HG02884 (cell line): ENCODE results near the gene HBG2.
"Not testable (repeated sequence)": the region's sequence is repeated elsewhere in the genome, so short reads cannot be mapped to it uniquely, and the experiment has no call there.

Experiments used
- ATAC-seq: cut with Tn5 transposase; IDR thresholded peaks from one replicate; pipeline ENCODE4 v1.9.1; 2021; ENCODE audit warnings: mild to moderate bottlenecking, moderate library complexity; ENCODE audit not compliant: unreplicated experiment

HBG2 gene

DNA sequence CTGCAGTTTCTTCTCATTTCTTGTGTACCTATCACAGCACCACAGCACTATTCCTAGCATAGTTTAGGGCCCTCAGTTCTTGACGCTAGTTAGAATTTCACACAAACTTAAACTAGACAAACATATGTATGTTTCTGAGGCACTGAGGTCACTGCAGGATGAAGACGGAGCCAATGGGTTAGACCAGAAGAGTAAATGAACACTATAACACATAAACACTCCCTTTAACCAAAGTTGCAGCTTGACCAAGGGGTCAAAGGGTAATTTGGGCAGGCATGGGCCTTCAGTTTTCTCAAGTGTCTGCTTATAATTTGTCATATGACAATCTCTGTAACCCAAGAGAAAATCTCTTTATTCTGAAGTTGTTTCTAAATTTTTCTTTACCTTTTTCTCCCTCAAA is 28.0 kb upstream of the HBG2 start:
- no peak for ATAC-seq

DNA sequence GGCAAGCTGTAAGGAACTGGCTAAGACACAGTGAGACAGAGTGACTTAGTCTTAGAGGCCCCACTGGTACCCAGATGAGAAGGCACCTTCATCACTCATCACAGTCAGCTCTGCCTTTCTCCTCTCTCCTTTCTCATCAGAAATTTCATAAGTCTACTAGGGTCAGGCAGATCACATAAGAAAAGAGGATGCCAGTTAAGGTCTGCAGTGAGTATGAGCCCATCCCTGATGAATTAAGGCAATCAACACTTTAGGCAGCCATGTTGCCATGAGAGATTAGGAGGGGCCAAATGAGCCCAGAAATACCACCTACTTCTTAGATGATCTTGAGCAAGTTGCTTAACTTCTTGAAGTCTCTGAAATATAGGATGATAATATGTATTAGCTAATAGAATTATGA is 27.0 kb upstream of the HBG2 start:
- ATAC-seq = no peak

DNA sequence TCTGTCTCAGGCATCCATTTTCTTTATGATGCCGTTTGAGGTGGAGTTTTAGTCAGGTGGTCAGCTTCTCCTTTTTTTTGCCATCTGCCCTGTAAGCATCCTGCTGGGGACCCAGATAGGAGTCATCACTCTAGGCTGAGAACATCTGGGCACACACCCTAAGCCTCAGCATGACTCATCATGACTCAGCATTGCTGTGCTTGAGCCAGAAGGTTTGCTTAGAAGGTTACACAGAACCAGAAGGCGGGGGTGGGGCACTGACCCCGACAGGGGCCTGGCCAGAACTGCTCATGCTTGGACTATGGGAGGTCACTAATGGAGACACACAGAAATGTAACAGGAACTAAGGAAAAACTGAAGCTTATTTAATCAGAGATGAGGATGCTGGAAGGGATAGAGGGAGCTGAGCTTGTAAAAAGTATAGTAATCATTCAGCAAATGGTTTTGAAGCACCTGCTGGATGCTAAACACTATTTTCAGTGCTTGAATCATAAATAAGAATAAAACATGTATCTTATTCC is 26.1 kb upstream of the HBG2 start:
- ATAC-seq = peak; percentile 92

DNA sequence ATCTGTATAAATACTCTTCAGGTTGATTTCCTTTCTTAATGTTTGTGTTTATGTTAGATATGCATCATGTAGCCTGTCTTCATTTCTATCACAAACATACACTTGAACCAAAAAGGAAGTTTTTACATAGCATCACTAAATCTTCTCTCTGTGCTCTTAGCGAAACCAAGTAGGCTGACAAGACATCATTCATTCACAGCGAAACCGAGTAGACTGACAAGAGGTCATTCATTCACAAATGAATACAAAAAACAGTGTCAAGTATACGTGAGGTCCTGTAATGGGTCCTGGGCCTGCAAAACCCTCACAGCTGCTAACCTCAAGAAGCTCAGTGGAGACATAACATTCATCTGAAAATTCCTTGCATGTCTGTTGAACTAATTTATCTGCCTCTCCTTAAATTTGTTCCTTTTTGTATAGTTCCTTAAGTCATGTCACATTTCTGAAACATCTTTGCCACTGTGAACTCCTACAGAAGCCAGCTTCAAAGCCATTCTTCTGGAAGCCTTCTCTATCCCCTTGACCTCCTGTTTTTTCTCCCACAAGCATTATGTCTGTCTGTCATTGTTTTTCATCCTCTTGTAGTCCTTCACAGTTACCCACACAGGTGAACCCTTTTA is 25.0 kb upstream of the HBG2 start:
- ATAC-seq = no peak

DNA sequence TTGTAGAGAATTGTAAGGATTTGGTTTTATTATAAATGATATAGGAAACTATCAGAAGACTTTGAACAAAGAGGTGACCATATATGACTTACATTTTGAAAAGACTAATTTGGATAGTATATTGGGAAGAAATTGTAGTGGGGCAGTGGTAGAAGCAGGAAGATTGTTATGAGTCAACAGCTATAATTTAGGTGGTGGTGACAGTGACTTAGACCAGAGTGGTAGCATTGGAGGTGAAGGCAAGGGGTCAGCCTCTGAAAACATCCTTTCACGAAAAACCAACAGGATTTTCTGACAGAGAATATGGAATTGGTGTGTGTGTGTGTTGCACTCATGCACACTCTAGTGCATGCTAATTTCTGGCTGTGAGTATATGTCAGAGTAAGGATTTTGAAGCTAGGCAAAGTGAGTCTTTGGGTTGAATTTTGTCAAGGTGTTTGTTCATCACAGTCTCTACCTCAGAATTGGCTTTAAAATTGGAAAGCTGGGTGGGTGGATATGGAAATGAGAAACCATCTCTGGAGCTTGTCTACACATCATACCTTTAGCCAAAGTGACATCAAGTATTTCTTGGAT is 23.3 kb upstream of the HBG2 start:
- ATAC-seq = peak; percentile 53

DNA sequence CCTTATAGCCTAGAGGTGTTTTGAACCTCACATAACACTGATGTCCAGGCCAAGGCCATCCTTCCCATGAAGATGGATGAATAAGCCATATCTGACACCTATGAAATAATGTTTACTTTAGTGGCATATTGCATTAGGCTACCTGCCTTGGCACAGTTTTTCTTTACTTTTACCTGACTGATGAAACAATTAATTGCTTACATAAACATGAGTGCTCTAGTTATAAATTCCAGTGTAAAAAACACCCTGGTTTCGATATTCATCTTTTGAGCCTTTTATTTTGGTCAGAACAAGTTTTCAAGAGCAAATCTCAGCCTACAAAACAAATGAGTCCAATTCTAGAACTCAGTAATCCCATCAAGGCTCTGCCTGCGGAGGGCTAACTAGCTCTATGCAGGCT is 22.1 kb upstream of the HBG2 start:
- no peak for ATAC-seq

DNA sequence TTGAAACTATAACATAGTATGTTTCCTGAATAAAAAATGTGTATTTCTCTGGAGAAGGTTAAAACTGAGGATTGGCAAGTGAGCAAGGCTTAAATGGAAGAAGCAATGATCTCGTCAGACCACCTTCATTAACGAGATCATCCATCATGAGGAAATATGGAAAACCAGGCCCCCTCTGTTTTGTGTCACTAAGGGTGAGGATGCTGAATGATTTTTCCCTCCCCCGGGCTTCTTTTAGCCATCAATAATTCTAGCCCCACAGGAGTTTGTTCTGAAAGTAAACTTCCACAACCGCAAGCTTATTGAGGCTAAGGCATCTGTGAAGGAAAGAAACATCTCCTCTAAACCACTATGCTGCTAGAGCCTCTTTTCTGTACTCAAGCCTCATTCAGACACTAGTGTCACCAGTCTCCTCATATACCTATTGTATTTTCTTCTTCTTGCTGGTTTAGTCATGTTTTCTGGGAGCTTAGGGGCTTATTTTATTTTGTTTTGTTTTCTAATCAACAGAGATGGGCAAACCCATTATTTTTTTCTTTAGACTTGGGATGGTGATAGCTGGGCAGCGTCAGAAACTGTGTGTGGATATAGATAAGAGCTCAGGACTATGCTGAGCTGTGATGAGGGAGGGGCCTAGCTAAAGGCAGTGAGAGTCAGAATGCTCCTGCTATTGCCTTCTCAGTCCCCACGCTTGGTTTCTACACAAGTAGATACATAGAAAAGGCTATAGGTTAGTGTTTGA is 21.0 kb upstream of the HBG2 start:
- ATAC-seq = no peak

DNA sequence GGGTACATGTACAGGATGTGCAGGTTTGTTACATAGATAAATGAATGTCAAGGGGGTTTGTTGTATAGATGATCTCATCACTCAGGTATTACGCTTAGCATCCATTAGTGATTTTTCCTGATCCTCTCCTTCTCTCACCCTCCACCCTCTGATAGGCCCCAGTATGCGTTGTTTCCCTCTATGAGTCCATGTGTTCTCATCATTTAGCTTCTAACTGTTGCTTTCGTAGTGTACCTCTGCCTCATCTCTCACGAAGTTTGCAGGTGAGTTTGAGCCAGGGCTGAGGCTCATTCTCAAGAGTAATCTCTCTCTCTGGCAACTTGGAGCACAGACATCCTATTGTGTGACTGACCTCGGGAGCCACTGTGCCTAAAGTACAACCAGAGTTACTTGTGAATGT is 19.8 kb upstream of the HBG2 start:
- no peak for ATAC-seq

DNA sequence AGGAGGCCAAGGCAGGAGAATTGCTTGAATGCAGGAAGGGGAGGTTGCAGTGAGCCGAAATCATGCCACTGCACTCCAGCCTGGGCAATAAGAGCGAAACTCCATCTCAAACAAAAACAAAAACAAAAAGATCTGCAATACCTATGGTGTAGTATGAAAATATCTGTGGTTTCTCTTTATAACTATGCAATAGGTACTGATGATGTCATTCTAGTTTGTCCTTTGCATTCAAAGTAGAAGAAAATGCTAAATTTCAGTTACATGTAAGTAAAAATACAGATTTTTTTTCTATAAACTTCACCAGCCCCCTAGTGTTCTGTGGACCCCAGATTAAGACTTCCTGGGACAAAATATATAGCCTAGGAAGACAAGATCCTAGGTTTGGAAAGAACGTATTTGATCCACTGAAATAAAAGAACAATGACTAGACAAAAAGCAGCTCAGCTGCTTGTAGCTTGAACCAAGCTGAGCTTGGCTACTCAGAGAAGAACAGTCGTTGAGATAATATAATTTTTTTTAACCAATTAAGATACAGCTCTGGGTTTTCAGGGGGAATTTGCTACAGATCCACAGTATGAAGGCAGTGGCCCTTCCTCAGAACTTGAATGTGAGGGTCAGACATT is 17.9 kb upstream of the HBG2 start:
- no peak for ATAC-seq

DNA sequence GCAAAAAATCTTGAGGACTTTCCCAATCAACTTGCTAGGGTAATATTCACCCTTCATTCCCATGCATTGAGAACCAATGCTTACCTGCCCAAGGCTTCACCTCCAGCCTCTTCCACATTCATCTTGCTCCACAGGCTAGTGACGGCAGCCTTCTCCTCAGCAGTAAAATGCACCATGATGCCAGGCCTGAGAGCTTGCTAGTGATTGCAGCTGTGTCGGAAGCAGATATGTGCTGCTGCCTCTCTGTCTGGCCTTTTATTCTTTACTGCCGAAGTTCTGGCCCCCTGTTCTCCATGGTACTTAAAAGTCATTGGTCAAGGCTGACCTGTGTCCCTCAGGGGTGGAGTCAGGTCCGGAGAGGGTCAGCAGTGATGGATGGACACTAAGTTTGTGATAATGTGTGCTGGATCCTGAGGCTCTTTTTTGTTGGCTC is 15.2 kb upstream of the HBG2 start, which contains the start of gene HBE1:
HBE1 (minus strand) TSS at position 231 of the 433 bp plus-strand sequence; CDS start at position 176, 55 bp downstream.
- no peak for ATAC-seq

DNA sequence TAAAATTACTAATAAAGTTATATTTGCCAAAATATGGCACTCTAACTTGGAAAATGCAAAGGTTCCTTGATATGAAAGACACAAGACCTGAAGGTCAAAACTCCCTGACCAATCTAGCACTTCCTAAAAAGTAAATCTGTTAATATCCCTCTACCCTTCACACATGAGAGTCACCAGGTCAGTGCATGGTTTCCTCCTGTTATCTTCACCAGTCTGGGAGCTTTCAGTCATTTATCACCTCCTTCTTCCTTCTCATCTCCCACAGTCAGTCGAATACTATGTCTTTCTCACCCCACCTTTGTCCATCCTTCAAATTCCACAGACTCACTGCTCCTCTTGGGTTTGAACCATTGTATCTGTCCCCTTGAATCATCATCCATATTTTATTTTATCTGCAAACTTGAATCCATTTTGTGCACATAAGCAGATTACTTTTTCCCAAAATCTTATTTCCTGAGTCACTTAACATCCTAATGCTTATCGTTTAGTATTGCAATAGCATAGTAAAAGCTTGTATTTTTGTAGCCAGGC is 12.5 kb upstream of the HBG2 start:
- no peak for ATAC-seq

DNA sequence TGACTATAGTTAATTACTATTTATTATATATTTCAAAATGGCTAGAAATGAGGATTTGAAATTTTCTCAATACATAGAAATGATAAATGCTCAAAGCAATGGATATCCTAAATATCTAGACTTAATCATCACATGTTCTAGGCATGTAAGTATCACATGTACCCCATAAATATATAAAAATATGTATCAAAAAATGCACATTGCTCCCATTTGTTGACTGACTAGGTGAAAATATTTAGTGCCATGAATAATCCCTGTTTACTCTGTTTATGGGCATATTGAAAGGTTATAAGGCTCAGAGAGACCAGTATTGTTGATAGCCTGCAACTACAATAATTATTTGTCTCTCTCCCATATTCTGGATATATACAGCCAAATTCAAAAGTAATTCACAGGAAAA is 12.0 kb upstream of the HBG2 start:
- ATAC-seq = no peak

DNA sequence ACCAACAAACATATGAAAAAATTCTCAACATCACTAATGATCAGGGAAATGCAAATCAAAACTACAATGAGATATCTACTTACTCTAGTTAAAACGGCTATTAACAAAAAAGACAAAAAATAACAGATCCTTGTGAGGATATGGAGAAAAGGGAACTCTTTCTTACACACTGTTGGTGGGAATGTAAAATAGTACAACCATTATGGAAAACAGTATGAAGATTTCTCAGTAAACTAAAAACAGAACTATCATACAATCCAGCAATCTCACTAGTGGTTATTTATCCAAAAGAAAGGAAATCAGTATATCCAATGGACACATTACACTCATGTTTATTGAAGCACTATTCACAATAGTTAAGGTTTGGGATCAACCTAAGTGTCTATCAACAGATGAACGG is 11.3 kb upstream of the HBG2 start:
- ATAC-seq = no peak

DNA sequence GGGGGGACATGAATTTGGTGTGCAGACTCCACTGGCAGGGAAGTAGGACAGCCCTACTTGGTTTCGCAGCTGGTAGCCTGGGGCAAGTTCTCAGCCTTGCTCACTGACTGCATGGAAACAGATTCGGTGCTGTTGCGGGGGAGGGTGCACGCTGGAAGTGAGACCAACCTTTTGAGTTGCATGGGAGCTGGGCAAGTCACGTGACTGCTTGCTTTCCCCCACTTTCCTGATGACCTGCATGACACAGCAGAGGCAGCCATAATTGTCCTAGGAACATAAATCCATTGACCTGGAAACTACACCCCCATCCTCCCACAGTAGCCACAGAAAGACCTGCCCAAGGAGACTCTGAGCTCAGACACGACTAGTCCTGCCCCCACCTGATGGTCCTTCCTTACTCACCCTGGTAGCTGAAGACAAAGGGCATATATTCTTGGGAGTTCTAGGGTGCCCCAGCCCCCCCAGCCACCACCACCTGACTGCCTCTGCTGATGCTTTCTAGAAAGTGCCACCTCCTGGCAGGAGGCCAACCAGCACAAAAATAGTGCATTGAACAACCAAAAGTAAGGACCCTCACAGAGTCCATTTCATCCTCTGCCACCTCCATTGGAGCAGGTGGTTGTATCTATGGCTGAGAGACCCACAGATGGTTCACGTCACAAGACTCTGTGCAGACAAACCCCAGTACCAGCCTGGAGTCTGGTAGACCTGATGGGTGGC is 4.1 kb upstream of the HBG2 start:
- ATAC-seq = no peak

DNA sequence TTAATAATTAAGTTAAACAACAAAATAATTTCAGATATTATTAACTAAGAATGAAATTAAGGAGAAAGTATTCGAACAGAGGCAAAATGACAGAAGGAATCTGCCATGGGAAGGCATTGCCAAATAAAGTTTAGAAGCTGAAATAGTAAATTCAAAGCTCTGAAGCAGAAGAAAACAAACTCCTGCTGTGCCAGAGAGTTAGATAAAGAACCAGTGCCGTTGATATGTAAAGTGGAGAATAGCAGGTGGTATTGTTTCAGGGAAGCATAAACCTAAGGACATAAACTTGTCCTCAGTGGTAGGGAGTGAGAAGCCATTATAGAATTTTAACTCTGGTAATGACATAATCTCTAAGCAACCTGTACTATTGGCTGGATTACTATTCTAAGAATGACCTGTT is 2.7 kb upstream of the HBG2 start:
- ATAC-seq = no peak

DNA sequence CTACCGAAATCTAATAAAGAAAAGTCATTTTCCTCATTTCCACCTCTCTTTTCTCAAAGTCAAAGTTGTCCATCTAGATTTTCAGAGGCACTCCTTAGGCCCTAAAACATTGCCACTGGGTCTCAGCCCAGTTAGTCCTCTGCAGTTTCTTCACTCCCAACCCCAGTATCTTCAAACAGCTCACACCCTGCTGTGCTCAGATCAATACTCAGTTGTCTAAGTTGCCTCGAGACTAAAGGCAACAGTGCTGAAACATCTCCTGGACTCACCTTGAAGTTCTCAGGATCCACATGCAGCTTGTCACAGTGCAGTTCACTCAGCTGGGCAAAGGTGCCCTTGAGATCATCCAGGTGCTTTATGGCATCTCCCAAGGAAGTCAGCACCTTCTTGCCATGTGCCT is 558 bp downstream of the HBG2 start:
- ATAC-seq = not testable (repeated sequence)

DNA sequence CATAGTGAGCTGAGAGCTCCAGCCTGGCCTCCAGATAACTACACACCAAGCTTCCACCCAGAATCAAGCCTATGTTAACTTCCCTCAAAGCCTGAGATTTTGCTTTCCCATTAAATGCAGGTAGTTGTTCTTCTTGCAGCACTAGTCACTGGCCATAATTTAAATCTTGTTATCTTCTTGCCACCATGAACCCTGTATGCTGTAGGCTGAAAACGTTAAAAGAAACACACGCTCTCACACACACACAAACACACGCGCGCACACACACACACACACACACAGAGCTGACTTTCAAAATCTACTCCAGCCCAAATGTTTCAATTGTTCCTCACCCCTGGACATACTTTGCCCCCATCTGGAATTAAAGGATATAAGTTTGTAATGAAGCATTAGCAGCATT is 1.1 kb downstream of the HBG2 start:
- ATAC-seq = not testable (repeated sequence)

DNA sequence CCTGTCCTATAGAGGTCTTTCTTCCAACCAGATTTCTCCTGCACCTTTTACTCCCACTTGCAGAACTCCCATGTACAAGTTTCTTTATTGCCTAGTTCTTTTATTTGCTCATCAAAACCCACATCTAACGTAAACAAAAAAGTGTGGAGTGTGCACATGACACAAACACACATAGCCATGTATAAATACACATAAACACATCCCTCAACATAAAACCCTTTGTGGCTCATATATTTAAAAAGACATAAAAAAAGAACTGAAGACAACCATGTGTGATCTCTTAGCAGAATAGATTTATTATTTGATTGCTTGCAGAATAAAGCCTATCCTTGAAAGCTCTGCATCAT is 1.7 kb downstream of the HBG2 start:
- no peak for ATAC-seq

DNA sequence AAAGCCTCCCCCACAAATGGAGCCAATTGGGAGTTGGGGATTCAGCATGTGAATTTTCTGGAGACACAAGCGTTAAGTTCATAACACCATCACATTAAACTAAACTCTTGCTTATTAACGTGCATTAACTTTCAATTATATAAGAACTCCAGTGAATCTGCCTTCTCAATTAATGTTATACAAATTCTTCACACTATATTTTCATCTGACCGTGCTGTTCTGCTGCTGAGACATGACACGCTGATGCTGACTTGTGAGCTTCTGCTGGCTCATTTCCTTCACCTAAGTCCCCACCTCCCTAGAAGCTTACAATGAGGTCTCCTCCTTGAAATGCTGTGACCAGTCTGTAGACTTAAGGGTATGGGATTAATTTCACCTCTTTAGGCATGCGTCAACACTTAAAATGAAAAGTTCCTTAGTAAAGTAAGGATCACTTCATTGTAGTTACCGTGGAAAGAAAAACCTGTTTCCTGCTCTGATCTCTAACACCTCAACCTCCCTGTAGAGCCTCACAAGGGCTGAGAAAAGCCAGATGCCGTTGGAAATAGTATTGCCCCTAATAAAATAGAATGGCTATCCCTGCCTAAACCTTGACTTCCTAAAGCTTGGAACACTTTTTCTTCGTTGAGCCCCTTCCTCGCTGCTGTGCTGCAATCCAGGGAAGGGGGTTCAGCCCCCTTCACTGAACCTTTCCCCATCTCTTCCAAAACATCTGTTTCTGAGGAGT is 2.2 kb downstream of the HBG2 start:
- no peak for ATAC-seq

DNA sequence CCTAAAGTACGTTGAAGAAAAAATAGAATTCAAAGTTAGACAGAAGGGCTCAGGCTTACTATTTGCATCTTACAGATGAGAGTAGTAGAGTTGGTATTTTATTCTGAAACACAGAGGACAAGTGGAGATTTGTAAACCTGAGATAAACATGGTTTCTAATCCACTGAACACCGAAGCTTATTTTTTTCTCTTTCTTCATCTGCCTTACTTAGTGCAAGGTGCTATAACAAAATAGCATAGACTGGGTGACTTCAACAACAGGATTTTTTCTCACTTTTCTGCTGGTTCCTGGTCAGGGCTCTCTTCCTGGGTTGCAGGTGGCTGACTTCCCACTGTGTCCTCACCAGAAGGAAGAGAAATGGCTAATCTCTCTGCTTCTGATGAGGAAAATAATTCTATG is 2.8 kb downstream of the HBG2 start:
- no peak for ATAC-seq
